HG03280 (cell line): ENCODE results near the gene HTR3A.

Source experiments
- ATAC-seq: cut with Tn5 transposase; IDR thresholded peaks from one replicate; pipeline ENCODE4 v1.9.1; 2021; ENCODE audit warnings: mild to moderate bottlenecking, moderate library complexity; ENCODE audit not compliant: unreplicated experiment

HTR3A gene

GRCh38 chr11:114016986-114017385 lies 42.1 kb downstream of the HTR3A start:
- no peak for ATAC-seq

DNA sequence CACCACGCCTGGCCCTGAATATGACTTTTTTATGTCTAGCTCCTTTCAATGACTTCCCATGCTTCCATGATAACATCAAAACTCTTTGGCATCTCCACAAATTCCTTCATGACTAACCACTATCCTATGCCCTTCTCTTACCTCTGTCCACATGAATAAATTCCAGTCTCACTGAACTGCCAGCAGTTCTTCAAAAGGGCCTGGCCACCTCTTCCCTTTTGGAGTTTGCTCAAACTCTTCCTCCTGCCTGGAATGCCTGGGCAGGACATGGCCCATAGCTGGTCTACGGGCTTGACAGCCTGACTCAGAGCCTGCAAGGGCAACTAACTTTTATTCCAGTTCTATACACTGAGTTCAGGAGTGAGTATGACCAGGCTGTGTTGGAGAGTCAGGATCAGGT lies 42.8 kb downstream of the HTR3A start:
- ATAC-seq = no peak

- no peak for ATAC-seq
These were observed 44.1 kb downstream of the HTR3A start for GRCh38 chr11:114019046-114019445.

DNA sequence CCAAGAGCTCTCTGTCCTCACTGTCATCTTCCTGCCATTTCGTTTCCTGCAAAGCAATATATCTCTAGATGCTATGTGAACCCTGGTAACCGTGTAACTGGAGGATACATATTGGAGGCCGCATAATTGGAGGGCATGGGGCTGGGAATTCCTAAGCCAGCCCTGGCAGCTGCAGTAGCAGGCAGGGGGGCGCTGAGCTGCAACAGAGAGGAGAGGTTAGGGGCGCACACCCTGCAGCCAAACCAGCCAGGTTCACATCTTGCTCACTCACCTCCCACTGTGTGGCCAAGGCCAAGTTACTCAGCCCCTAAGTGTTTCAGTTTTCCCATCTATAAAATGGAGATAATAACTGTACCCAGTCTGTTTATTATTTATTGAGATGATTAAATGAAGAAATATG lies 44.7 kb downstream of the HTR3A start:
- ATAC-seq = no peak

GRCh38 chr11:114025329-114025907 lies 50.5 kb downstream of the HTR3A start:
- ATAC-seq = no peak

- no peak for ATAC-seq
These were observed 51.4 kb downstream of the HTR3A start for GRCh38 chr11:114026355-114026754.

DNA sequence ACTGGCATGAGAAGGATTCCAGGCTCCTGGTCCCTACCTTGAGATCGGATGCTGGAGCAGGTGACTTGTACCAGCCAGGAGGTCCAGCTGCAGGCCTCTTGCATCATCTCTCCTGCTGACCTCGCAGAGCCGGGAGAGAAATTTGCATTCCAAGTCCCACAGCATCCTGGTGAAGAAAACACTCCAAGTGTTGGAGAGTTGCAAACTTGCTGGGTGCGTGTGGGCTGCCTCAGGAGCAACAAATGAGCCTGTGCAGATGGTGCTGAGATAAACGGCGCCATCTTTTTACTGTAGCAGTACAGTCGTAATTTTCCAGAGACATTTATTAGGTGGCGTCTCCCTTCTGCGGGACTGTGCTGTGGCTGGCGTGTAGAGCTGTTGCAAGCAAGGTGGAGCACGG lies 52.5 kb downstream of the HTR3A start:
- ATAC-seq = no peak

- no peak for ATAC-seq
These were observed 53.0 kb downstream of the HTR3A start for GRCh38 chr11:114027926-114028325.

DNA sequence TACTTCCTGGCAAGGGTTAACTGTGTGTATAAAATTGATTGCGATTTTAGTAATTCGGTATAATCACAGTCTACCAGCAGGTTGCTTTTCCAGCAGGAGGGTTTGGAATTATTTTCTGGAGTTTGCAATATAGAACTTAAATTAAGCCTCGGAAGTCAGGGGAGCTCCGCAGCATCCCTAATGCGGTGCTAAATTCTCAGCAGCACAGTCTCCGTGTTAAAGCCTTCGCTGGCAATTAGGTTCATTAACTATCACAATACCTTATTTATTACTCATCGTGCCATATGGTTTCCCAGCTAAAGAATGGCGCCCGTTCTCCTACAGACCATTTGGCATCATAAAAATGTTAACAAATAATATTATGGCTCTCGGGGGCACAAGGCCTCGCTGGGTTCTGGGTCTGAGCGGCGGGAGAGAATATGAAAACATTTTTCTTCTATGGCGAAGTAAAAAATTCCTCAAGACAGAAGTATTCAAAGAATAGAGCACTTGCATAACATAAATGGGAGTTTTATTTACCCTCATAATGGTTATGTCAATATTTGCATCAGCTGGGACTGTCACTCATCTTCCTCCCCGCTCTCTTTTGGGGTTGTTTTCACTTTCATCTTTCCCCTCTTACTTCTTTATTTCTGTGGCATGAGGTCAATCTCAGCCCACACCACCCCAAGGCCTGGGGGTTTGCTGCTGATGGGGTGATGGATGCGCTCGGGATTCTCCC lies 56.5 kb downstream of the HTR3A start:
- no peak for ATAC-seq

GRCh38 chr11:114031967-114032320 lies 57.0 kb downstream of the HTR3A start:
- ATAC-seq = no peak

- no peak for ATAC-seq
These were observed 58.2 kb downstream of the HTR3A start for GRCh38 chr11:114033066-114033465.

DNA sequence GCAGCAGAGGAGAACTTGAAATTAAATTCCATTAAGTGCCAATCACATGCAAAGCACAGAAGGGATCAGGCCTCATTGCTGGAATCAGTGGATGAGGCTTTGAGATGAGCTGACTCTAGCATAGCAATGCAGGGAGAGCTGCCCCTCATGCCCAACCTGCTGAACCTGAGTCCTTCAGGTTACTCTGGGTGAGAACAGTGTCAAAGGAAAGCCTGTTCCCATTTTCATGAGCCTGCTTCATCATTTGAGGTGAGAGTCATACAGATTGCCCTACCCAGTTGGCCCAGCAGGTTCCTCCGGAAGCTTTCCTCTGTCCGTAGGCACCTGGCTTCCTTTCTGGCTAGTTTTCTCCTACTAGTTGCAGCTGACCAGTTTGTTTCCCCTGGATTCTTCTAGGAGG lies 58.7 kb downstream of the HTR3A start:
- ATAC-seq = no peak

GRCh38 chr11:114034956-114035355 lies 60.0 kb downstream of the HTR3A start:
- no peak for ATAC-seq

DNA sequence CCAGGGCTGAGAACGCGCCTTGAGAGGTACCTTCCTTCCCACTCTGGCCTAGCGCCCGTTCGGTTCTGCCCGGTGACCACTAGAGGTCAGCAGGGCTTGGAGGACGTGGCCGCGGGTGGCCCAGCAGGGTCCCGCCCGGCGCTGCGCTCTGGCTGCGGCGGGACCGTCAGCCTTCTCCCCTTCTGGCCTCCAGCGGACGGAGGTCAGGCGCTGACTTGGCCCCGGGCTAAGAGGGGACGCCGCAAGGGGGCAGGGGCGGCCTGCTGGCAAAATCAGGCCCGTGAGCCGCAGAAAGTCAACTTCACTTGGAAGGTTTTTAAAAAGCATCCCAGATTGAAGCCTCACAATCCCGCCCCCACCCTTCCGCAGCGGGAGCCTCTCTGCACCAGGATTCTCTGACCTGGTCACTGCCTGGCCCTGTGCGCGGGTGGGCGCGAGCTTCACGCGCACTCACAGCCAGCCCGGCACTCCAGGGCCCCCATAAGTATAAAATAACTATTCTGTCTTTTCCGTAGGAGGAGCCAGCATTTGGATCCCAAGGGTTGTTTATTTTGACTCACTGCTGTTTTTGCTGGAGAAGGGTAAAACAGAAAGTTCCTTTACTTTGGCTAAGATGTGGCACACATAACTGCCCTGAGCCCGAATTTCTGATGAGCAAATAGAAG lies 61.4 kb downstream of the HTR3A start:
- no peak for ATAC-seq

DNA sequence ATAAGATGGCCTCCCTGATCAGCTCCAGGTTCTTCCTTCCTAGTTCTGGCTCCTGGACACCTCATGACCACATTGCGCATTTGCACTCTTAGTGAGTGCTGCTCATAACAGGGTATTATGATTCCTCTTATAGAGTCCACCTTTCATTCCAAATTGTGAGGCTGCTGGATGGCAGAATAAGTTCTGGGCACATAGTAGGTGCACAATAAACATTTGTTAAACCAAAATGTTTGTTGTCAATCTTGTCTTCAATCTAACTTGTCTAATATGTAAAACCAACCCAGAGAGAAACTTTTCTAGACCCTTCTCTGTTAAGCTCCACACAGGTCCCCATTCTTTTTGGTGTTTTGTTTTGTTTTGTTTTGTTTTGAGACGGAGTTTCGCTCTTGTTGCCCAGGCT lies 62.0 kb downstream of the HTR3A start:
- ATAC-seq = no peak

GRCh38 chr11:114039551-114039950 lies 64.6 kb downstream of the HTR3A start:
- no peak for ATAC-seq
